Measurements from ENCODE around the gene DACH1. TPM values are rescaled to one million over a fixed set of nuclear protein-coding genes. Genes with fewer than 3 reads are reported as not detected.

DACH1 gene
- total RNA-seq, 1 experiment from 2014 or later = not detected

GRCh38 chr13:71477735-71478134 is 389.3 kb downstream of the DACH1 start:
- H2AFZ ChIP-seq (ENCODE audit: low read length) = no peak overlapping the region
- ChIA-PET POLR2A (ENCODE audit: unreplicated experiment) (no interaction called here), CTCF (no interaction called here)
- no peak overlapping the region for H3K9ac ChIP-seq (ENCODE audit: low read length)
- no peaks in the 10 kb centered on the region for H3K79me2 ChIP-seq (ENCODE audit: low read length)
- DNase-seq (peak; percentile 30), ATAC-seq (no peak)
- 0 out of 2 replicates have a peak overlapping the region, but pooled peaks have one; percentile 42 for H3K4me3 ChIP-seq (ENCODE audit: low read length)
- H3K27me3 ChIP-seq (ENCODE audit: low read length) = no peaks in the 10 kb centered on the region
- H3K9me3 ChIP-seq (ENCODE audit: low read length) = no peaks in the 10 kb centered on the region
- H3K36me3 ChIP-seq (ENCODE audit: low read depth, low read length) = no peaks in the 10 kb centered on the region
- no TSS peak for BruUV-seq (replicated peaks)
- H3K9me2 ChIP-seq (replicated peaks; ENCODE audit: low read length) = no peaks in the 10 kb centered on the region
- H3K27ac ChIP-seq (ENCODE audit: low read length) = no peak overlapping the region
- H3K4me1 ChIP-seq (ENCODE audit: insufficient read depth, low read length) = no peaks in the 10 kb centered on the region
- H3K4me2 ChIP-seq (ENCODE audit: low read length) = peak overlapping the region; percentile 61
- H4K20me1 ChIP-seq (ENCODE audit: low read length) = no peaks in the 10 kb centered on the region
- no peaks in the 10 kb centered on the region for H3F3A ChIP-seq (ENCODE audit: low read length, unreplicated experiment)
- TF ChIP-seq EZH2phosphoT487 (IDR thresholded peaks at IDR 0.05; ENCODE audit: borderline replicate concordance, low read length) (no peak), EZH2 (IDR thresholded peaks at IDR 0.05; ENCODE audit: low read length, unreplicated experiment) (no peak), CTCF (conservative IDR thresholded peaks at IDR 0.05; ENCODE audit: low read depth, low read length) (peak; percentile 72)
- intact Hi-C loops (cut with micrococcal nuclease) = loop anchor here (5.0 to 10.0 kb wide), 4 partner anchors 155 to 863 kb away; no protein-coding TSS in a partner anchor

GRCh38 chr13:71474936-71475335 is 392.1 kb downstream of the DACH1 start:
- TF ChIP-seq CTCF (conservative IDR thresholded peaks at IDR 0.05; ENCODE audit: low read depth, low read length) (no peak), EZH2phosphoT487 (IDR thresholded peaks at IDR 0.05; ENCODE audit: borderline replicate concordance, low read length) (no peak), EZH2 (IDR thresholded peaks at IDR 0.05; ENCODE audit: low read length, unreplicated experiment) (no peak)
- Histone ChIP-seq H3K4me3 (ENCODE audit: low read length) (no peak overlapping the region), H3K79me2 (ENCODE audit: low read length) (no peaks in the 10 kb centered on the region), H3K9ac (ENCODE audit: low read length) (no peak overlapping the region), H3K4me2 (ENCODE audit: low read length) (no peak overlapping the region), H3K27ac (ENCODE audit: low read length) (no peak overlapping the region), H3K36me3 (ENCODE audit: low read depth, low read length) (no peaks in the 10 kb centered on the region), H3K9me2 (replicated peaks; ENCODE audit: low read length) (no peaks in the 10 kb centered on the region), H2AFZ (ENCODE audit: low read length) (no peak overlapping the region), H3K9me3 (ENCODE audit: low read length) (no peaks in the 10 kb centered on the region), H3F3A (ENCODE audit: low read length, unreplicated experiment) (no peaks in the 10 kb centered on the region), H3K4me1 (ENCODE audit: insufficient read depth, low read length) (no peaks in the 10 kb centered on the region), H3K27me3 (ENCODE audit: low read length) (no peaks in the 10 kb centered on the region), H4K20me1 (ENCODE audit: low read length) (no peaks in the 10 kb centered on the region)
- DNase-seq (no peak), ATAC-seq (no peak)
- ChIA-PET POLR2A (ENCODE audit: unreplicated experiment) (no interaction called here), CTCF (no interaction called here)
- intact Hi-C loops (cut with micrococcal nuclease) = loop anchor here (5.0 to 10.0 kb wide), 4 partner anchors 153 to 860 kb away; no protein-coding TSS in a partner anchor
- no TSS peak for BruUV-seq (replicated peaks)

GRCh38 chr13:71469626-71470025 is 397.4 kb downstream of the DACH1 start:
- H3K9me2 ChIP-seq (replicated peaks; ENCODE audit: low read length) = no peaks in the 10 kb centered on the region
- no peak for DNase-seq
- BruUV-seq (replicated peaks) = no TSS peak
- no peaks in the 10 kb centered on the region for H3F3A ChIP-seq (ENCODE audit: low read length, unreplicated experiment)
- H2AFZ ChIP-seq (ENCODE audit: low read length) = no peak overlapping the region
- no peaks in the 10 kb centered on the region for H3K79me2 ChIP-seq (ENCODE audit: low read length)
- intact Hi-C loops (cut with micrococcal nuclease) = loop anchor here (10.0 kb wide), 1 partner anchor 855 kb away; no protein-coding TSS in a partner anchor
- ChIA-PET CTCF (no interaction called here), POLR2A (ENCODE audit: unreplicated experiment) (interaction anchor here (0.7 kb wide), 1 partner anchor 677 kb away, joined by 3 read pairs; no protein-coding TSS in a partner anchor)
- no peaks in the 10 kb centered on the region for H4K20me1 ChIP-seq (ENCODE audit: low read length)
- H3K9me3 ChIP-seq (ENCODE audit: low read length) = no peaks in the 10 kb centered on the region
- no peak overlapping the region for H3K9ac ChIP-seq (ENCODE audit: low read length)
- no peak overlapping the region for H3K27ac ChIP-seq (ENCODE audit: low read length)
- no peak for TF ChIP-seq EZH2phosphoT487 (IDR thresholded peaks at IDR 0.05; ENCODE audit: borderline replicate concordance, low read length)
- H3K4me3 ChIP-seq (ENCODE audit: low read length) = no peak overlapping the region
- H3K4me1 ChIP-seq (ENCODE audit: insufficient read depth, low read length) = no peaks in the 10 kb centered on the region
- H3K4me2 ChIP-seq (ENCODE audit: low read length) = no peak overlapping the region
- ATAC-seq = no peak
- no peaks in the 10 kb centered on the region for H3K27me3 ChIP-seq (ENCODE audit: low read length)
- H3K36me3 ChIP-seq (ENCODE audit: low read depth, low read length) = no peaks in the 10 kb centered on the region

Data from PC-3 (cell line).